K562 (cell line): Measurements from ENCODE around the gene CEP70.

Experiments used
- NFE2 ChIP-seq: IDR thresholded peaks from 2 replicates; pipeline ENCODE4 v1.6.1; 2014; ENCODE audit warnings: antibody characterized with exemption, low read depth
- PURB ChIP-seq: sonication (generic); formaldehyde crosslinking; IDR thresholded peaks from 2 replicates; pipeline ENCODE4 v1.9.0; 2021; ENCODE audit warnings: low read depth, mild to moderate bottlenecking, missing genetic modification reagents
- ZKSCAN1 ChIP-seq: fragments of 150-350 bp; IDR thresholded peaks from 2 replicates; pipeline ENCODE4 v1.6.1; 2016; ENCODE audit warnings: low read depth, low read length
- TF ChIP-seq, protein P1 (sequence below): sonication (generic); formaldehyde crosslinking; IDR thresholded peaks from 2 replicates; pipeline ENCODE4 v1.8.1; 2023; ENCODE audit warnings: missing genetic modification reagents, mild to moderate bottlenecking, borderline replicate concordance
- TF ChIP-seq, protein P2 (sequence below): fragments of 250-450 bp; sonication (Bioruptor Pico); IDR thresholded peaks from 2 replicates; pipeline ENCODE4 v1.5.0; 2022; ENCODE audit warnings: mild to moderate bottlenecking
- TF ChIP-seq, protein P3 (sequence below): IDR thresholded peaks from 2 replicates; pipeline ENCODE4 v1.6.1; 2011; ENCODE audit warnings: borderline replicate concordance, low read depth, mild to moderate bottlenecking, moderate library complexity, low read length; ENCODE audit not compliant: insufficient read depth, poor library complexity, severe bottlenecking
- TF ChIP-seq, protein P4 (sequence below), 2 experiments: IDR thresholded peaks in 1 of 2; conservative IDR thresholded peaks in 1 of 2; 2 replicates each; pipeline ENCODE4 v1.6.1; 2016; ENCODE audit warnings: low read depth in 2 of 2, mild to moderate bottlenecking in 1 of 2, missing compliant biosample characterization in 1 of 2, missing genetic modification characterization in 1 of 2, moderate library complexity in 1 of 2

DNA sequence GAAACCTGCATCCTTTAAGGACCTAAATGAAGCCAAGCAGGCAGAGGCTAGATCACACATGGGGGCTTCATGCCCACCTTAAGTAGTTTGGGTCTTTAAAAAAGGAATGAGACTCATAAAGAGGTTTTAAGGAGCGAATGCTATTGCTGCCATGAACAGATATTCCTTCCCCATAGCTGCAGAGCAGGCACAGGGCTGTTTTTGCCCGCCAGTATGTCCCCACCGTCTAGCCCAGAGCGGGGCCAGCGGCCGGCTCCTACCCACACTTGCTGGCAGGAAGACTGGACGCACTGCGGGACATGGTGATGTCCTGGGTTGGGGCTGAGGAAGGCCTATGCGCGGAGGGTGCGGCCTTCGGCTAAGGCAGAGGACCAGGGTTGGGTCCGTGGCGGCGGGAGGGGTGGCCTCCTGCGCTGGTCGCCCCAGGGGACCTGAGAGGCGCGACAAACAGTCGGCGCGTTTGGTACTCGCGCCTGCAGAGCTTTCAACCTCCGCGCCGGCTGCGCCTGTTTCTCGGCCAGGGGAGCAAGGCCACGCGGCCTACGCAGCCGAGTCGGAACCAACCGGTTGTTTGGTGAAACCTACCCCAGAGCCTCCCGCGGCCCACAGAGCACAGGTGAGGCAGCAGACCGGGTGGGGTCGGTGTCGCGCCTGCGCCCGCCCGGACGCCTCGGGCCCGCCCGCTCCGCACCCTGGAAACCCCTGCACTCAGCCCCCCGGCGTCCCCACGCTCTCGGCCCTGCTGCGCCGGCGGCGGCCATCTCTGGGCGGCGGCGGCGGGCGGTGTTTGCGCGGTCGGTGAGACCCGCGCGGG is 14.5 kb upstream of the CEP70 start, which contains the start of gene FAIM:
- TF ChIP-seq, protein P1, sequence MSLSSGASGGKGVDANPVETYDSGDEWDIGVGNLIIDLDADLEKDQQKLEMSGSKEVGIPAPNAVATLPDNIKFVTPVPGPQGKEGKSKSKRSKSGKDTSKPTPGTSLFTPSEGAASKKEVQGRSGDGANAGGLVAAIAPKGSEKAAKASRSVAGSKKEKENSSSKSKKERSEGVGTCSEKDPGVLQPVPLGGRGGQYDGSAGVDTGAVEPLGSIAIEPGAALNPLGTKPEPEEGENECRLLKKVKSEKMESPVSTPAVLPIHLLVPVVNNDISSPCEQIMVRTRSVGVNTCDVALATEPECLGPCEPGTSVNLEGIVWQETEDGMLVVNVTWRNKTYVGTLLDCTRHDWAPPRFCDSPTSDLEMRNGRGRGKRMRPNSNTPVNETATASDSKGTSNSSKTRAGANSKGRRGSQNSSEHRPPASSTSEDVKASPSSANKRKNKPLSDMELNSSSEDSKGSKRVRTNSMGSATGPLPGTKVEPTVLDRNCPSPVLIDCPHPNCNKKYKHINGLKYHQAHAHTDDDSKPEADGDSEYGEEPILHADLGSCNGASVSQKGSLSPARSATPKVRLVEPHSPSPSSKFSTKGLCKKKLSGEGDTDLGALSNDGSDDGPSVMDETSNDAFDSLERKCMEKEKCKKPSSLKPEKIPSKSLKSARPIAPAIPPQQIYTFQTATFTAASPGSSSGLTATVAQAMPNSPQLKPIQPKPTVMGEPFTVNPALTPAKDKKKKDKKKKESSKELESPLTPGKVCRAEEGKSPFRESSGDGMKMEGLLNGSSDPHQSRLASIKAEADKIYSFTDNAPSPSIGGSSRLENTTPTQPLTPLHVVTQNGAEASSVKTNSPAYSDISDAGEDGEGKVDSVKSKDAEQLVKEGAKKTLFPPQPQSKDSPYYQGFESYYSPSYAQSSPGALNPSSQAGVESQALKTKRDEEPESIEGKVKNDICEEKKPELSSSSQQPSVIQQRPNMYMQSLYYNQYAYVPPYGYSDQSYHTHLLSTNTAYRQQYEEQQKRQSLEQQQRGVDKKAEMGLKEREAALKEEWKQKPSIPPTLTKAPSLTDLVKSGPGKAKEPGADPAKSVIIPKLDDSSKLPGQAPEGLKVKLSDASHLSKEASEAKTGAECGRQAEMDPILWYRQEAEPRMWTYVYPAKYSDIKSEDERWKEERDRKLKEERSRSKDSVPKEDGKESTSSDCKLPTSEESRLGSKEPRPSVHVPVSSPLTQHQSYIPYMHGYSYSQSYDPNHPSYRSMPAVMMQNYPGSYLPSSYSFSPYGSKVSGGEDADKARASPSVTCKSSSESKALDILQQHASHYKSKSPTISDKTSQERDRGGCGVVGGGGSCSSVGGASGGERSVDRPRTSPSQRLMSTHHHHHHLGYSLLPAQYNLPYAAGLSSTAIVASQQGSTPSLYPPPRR (CRISPR knock-in tag) = no peak
- TF ChIP-seq, protein P2, sequence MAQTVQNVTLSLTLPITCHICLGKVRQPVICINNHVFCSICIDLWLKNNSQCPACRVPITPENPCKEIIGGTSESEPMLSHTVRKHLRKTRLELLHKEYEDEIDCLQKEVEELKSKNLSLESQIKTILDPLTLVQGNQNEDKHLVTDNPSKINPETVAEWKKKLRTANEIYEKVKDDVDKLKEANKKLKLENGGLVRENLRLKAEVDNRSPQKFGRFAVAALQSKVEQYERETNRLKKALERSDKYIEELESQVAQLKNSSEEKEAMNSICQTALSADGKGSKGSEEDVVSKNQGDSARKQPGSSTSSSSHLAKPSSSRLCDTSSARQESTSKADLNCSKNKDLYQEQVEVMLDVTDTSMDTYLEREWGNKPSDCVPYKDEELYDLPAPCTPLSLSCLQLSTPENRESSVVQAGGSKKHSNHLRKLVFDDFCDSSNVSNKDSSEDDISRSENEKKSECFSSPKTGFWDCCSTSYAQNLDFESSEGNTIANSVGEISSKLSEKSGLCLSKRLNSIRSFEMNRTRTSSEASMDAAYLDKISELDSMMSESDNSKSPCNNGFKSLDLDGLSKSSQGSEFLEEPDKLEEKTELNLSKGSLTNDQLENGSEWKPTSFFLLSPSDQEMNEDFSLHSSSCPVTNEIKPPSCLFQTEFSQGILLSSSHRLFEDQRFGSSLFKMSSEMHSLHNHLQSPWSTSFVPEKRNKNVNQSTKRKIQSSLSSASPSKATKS (CRISPR knock-in tag) = no peak
- no peak for TF ChIP-seq ZKSCAN1
- TF ChIP-seq, protein P3, sequence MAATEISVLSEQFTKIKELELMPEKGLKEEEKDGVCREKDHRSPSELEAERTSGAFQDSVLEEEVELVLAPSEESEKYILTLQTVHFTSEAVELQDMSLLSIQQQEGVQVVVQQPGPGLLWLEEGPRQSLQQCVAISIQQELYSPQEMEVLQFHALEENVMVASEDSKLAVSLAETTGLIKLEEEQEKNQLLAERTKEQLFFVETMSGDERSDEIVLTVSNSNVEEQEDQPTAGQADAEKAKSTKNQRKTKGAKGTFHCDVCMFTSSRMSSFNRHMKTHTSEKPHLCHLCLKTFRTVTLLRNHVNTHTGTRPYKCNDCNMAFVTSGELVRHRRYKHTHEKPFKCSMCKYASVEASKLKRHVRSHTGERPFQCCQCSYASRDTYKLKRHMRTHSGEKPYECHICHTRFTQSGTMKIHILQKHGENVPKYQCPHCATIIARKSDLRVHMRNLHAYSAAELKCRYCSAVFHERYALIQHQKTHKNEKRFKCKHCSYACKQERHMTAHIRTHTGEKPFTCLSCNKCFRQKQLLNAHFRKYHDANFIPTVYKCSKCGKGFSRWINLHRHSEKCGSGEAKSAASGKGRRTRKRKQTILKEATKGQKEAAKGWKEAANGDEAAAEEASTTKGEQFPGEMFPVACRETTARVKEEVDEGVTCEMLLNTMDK = no peak
- TF ChIP-seq PURB = no peak
- TF ChIP-seq NFE2 = no peak
- TF ChIP-seq, protein P4, sequence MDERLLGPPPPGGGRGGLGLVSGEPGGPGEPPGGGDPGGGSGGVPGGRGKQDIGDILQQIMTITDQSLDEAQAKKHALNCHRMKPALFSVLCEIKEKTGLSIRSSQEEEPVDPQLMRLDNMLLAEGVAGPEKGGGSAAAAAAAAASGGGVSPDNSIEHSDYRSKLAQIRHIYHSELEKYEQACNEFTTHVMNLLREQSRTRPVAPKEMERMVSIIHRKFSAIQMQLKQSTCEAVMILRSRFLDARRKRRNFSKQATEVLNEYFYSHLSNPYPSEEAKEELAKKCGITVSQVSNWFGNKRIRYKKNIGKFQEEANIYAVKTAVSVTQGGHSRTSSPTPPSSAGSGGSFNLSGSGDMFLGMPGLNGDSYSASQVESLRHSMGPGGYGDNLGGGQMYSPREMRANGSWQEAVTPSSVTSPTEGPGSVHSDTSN (CRISPR knock-in tag; IDR thresholded peaks at IDR 0.05; ENCODE audit: low read depth) = no peak
- TF ChIP-seq, protein P4 (tag; conservative IDR thresholded peaks at IDR 0.05; ENCODE audit: low read depth) = no peak
